Measurements from ENCODE around the gene STK32B. TPM values are rescaled to one million over a fixed set of nuclear protein-coding genes. Genes with fewer than 3 reads are reported as not detected.

The STK32B gene
- total and polyA plus RNA-seq, 12 donors, result 0.16 to 6.8 (median 0.52) TPM

- H3K9me3 ChIP-seq (replicated peaks in 1 of 3), result no peaks in the 10 kb centered on the region
- intact Hi-C loops (cut with DNase I), result no loop called here
- H3K4me3 ChIP-seq, result no peak overlapping the region
- no peak overlapping the region for H3K27ac ChIP-seq
- no peaks in the 10 kb centered on the region for H3K4me1 ChIP-seq (replicated peaks in 1 of 2)
- WGBS, 4 donors, result 87 to 93% (median 89%) methylated on average over 11 to 14 of the region's 14 CpGs
- no peaks in the 10 kb centered on the region for H3K27me3 ChIP-seq
- H3K36me3 ChIP-seq (replicated peaks in 1 of 2), result no peaks in the 10 kb centered on the region
- TF ChIP-seq CTCF (IDR thresholded peaks at IDR 0.05) (no peak), POLR2A (IDR thresholded peaks at IDR 0.05) (no peak)
- DNase-seq, result no peak
Observed at GRCh38 chr4:5386921-5387320, 335.6 kb downstream of the STK32B start.

- Histone ChIP-seq H3K27ac (no peak overlapping the region), H3K9me3 (replicated peaks in 1 of 3) (no peaks in the 10 kb centered on the region), H3K27me3 (no peaks in the 10 kb centered on the region), H3K4me1 (replicated peaks in 1 of 2) (no peaks in the 10 kb centered on the region), H3K4me3 (no peak overlapping the region), H3K36me3 (replicated peaks in 1 of 2) (no peaks in the 10 kb centered on the region)
- DNase-seq, result no peak
- intact Hi-C loops (cut with DNase I), result no loop called here
- WGBS, 4 donors, result 64 to 74% (median 68%) methylated on average over 5 to 7 of the region's 7 CpGs
- TF ChIP-seq CTCF (IDR thresholded peaks at IDR 0.05) (no peak), POLR2A (IDR thresholded peaks at IDR 0.05) (no peak)
Observed at GRCh38 chr4:5387457-5387856, 336.2 kb downstream of the STK32B start.

GRCh38 chr4:5389756-5390310 is 338.6 kb downstream of the STK32B start:
- intact Hi-C loops (cut with DNase I), result no loop called here

GRCh38 chr4:5391492-5391891 is 340.2 kb downstream of the STK32B start:
- WGBS, 4 donors, result 75 to 89% (median 84%) methylated on average over 4 of the region's 4 CpGs
- TF ChIP-seq CTCF (IDR thresholded peaks at IDR 0.05) (no peak), POLR2A (IDR thresholded peaks at IDR 0.05) (no peak)
- Histone ChIP-seq H3K27me3 (no peaks in the 10 kb centered on the region), H3K4me1 (replicated peaks in 1 of 2) (no peaks in the 10 kb centered on the region), H3K36me3 (replicated peaks in 1 of 2) (no peaks in the 10 kb centered on the region), H3K9me3 (replicated peaks in 1 of 3) (no peaks in the 10 kb centered on the region), H3K27ac (no peak overlapping the region), H3K4me3 (no peak overlapping the region)
- intact Hi-C loops (cut with DNase I), result no loop called here
- DNase-seq, result no peak

More at GRCh38 chr4:5389756-5390310, 338.6 kb downstream of the STK32B start:
- Histone ChIP-seq H3K9me3 (replicated peaks in 1 of 3) (no peaks in the 10 kb centered on the region), H3K4me1 (replicated peaks in 1 of 2) (no peaks in the 10 kb centered on the region), H3K36me3 (replicated peaks in 1 of 2) (no peaks in the 10 kb centered on the region), H3K27ac (no peak overlapping the region), H3K4me3 (no peak overlapping the region), H3K27me3 (no peaks in the 10 kb centered on the region)
- DNase-seq, result no peak
- TF ChIP-seq CTCF (IDR thresholded peaks at IDR 0.05) (no peak), POLR2A (IDR thresholded peaks at IDR 0.05) (no peak)
- 35 to 66% (median 51%) methylated on average over 2 to 3 of the region's 3 CpGs for WGBS, 4 donors
